AG04449 (cell line): ENCODE results near the gene GPR155.

ENCODE experiments used
- CTCF ChIA-PET: fragments of 350-600 bp; formaldehyde crosslinking; extraction: SDS; loops from one replicate; lab custom pipeline; 2021; ENCODE audit warnings: antibody characterized with exemption; lab: Yijun Ruan, JAX
- POLR2A ChIA-PET: fragments of 400-600, 350-600 bp; formaldehyde crosslinking; extraction: SDS; loops from one replicate; lab custom pipeline; 2020; ENCODE audit warnings: antibody characterized with exemption, inconsistent platforms; lab: Yijun Ruan, JAX
- DNase-seq: peaks from one replicate; pipeline ENCODE4 v3.0.0-alpha.2; 2010; ENCODE audit warnings: low read depth, low spot score
- H3K4me3 ChIP-seq: 2 replicates; pipeline ENCODE4 v1.5.1; 2011; ENCODE audit warnings: low read depth, mild to moderate bottlenecking, control low read depth, low read length
- TF ChIP-seq, protein P1 (sequence below): IDR thresholded peaks from one replicate; pipeline ENCODE4 v1.5.1; 2011; ENCODE audit warnings: mild to moderate bottlenecking, moderate library complexity, low read length, control low read depth, inconsistent platforms; ENCODE audit not compliant: insufficient read depth; ENCODE audit errors: missing control alignments

Gene GPR155

DNA sequence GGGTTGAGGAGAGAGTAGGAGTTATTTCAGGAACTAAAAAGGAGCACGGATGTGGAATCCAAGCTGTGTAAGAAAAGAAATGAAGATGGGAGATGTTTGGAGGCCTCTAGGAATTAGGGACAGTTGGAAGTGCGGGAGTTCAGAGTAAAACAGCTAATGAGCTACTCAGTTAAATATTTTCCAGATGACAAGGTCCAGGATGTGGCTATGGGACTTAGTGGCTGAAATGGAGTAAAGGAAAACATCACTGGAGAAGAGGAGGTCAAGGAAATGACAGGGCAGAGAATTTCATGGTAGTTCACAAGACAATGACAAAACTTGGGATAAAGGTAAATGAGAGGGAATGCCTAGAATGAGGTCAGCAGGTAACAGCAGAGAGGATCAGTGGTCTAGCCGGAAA, 13.0 kb downstream of the GPR155 start:
- TF ChIP-seq, protein P1, sequence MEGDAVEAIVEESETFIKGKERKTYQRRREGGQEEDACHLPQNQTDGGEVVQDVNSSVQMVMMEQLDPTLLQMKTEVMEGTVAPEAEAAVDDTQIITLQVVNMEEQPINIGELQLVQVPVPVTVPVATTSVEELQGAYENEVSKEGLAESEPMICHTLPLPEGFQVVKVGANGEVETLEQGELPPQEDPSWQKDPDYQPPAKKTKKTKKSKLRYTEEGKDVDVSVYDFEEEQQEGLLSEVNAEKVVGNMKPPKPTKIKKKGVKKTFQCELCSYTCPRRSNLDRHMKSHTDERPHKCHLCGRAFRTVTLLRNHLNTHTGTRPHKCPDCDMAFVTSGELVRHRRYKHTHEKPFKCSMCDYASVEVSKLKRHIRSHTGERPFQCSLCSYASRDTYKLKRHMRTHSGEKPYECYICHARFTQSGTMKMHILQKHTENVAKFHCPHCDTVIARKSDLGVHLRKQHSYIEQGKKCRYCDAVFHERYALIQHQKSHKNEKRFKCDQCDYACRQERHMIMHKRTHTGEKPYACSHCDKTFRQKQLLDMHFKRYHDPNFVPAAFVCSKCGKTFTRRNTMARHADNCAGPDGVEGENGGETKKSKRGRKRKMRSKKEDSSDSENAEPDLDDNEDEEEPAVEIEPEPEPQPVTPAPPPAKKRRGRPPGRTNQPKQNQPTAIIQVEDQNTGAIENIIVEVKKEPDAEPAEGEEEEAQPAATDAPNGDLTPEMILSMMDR: no peak
- H3K4me3 ChIP-seq: no peak overlapping the region
- ChIA-PET CTCF (interaction anchor here (1.0 to 5.8 kb wide), 6 partner anchors 8 to 213 kb away, joined by 3 to 58 read pairs (median 6); partner anchors contain the start of gene GPR155), POLR2A (no interaction called here)
- DNase-seq: no peak

DNA sequence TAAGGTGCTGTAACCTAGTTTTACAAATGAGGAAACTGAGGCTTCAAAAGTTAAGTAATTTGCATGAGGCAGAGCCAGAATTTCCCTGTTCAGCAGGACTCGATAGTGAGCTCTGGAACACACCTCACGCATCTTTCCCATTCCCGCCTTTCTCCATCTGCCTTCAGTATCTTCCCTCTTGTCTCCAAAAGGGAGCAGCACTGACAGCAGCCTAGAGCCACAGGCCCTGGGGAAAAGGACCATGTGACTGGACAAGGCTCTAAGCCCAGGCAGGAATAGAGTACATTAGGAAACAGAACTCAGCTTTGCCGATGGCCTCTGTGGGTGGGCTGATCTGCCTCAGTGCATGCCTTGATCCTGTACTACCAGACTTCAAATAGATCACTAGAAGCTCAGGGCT, 21.5 kb downstream of the GPR155 start:
- ChIA-PET CTCF (interaction anchor here (0.7 to 2.4 kb wide), 5 partner anchors 8 to 90 kb away, joined by 3 to 30 read pairs (median 4); no protein-coding TSS in a partner anchor), POLR2A (no interaction called here)
- H3K4me3 ChIP-seq: no peak overlapping the region
- DNase-seq: no peak
- TF ChIP-seq, protein P1: no peak

DNA sequence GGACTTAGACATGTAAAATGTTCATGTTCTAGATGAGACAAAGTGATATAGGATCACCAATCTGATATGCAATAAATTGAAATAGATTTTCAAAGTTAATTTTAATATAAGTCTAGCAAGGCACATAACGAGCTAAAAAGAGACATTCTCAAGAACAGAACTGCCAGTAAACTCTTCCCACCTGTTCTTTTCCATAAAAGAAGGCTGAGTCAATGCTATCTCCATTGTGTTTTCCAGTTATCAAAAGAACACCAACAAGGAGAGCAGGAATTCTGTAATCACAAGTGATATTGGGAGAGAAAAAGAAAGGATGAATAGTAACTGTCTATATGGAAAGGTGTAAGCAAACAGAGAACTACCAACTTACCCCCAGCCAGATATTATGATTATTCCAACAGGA, 25.6 kb downstream of the GPR155 start:
- TF ChIP-seq, protein P1: no peak
- CTCF ChIA-PET: interaction anchor here (0.6 to 7.1 kb wide), 20 partner anchors 11 to 236 kb away, joined by 3 to 214 read pairs (median 17); partner anchors contain the start of gene GPR155
- DNase-seq: no peak
- POLR2A ChIA-PET: no interaction called here
- no peak overlapping the region for H3K4me3 ChIP-seq

DNA sequence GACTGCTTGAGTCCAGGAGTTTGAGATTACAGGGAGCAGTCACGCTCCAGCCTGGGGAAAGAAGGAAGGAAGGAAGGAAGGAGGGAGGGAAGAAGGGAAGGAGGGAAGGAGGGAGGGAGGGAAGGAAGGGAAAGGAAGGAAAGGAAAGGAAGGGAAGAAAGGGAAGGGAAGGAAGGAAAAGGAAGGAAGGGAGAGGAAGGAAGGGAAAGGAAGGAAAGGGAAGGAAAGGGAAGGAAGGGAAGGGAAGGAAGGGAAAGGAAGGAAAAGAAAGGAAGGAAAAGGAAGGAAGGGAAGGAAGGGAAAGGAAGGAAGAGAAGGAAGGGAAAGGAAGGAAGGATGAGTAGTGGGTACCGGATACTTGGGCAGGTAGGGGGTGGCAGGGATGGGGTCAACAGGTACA, 32.3 kb downstream of the GPR155 start:
- no peak overlapping the region for H3K4me3 ChIP-seq
- ChIA-PET CTCF (interaction anchor here (1.7 kb wide), 1 partner anchor 9 kb away, joined by 6 read pairs; no protein-coding TSS in a partner anchor), POLR2A (no interaction called here)
- DNase-seq: no peak
- TF ChIP-seq, protein P1: no peak

DNA sequence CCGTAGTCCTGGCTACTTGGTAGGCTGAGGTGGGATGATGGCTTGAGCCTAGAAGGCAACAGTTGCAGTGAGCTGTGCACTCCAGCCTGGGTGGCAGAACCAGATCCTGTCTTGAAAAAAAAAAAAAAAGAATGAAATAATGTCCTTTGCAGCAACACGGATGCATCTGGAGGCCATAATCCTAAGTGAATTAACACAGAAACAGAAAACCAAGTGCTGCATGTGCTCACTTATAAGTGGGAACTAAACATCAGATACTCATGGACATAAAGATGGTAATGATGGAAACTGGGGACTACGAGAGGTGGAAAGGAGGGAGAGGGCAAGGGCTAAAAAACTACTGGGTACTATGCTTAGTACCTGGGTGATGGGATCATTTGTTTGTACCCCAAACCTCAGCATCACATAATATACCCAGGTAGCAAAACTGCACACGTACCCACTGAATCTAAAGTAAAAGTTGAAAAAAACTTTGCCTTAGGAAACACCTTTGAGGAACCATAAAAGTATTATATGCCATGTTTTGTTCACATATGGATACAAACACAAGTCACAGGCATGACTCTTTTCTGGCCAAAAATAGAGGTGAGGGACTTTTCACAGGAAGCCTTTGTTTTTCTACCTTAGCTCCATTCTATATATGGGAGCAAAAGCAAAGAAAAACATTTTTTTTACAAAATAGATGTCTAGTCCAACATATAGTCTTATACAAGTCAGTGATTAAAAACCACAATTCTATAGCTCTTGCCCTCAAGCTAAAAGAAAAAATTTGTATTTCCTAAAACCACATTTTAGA, 36.6 kb downstream of the GPR155 start:
- TF ChIP-seq, protein P1: no peak
- no peak overlapping the region for H3K4me3 ChIP-seq
- ChIA-PET CTCF (interaction anchor here (1.2 to 3.4 kb wide), 2 partner anchors 12 to 18 kb away, joined by 3 to 18 read pairs; no protein-coding TSS in a partner anchor), POLR2A (interaction anchor here (0.6 kb wide), 1 partner anchor 134 kb away, joined by 3 read pairs; no protein-coding TSS in a partner anchor)
- no peak for DNase-seq

DNA sequence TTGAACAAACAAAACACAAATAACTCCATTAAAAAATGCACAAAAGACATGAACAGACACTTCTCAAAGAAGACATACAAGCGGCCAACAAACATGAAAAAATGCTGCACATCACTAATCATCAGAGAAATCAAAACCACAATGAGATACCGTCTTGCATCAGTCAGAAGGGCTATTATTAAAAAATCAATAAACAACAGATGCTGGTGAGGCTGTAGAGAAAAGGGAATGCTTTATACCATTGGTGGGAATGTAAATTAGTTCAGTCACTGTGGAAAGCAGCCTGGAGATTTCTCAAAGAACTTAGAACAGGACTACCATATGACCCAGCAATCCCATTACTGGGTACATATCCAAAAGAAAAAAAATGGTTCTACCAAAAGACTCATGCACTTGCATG, 37.8 kb downstream of the GPR155 start:
- ChIA-PET POLR2A (no interaction called here), CTCF (interaction anchor here (3.4 kb wide), 1 partner anchor 13 kb away, joined by 18 read pairs; no protein-coding TSS in a partner anchor)
- no peak for DNase-seq
- H3K4me3 ChIP-seq: no peak overlapping the region
- TF ChIP-seq, protein P1: no peak
